Neural cell (in vitro differentiated cells): ENCODE results near the gene NIP7.

Experiments
- CTCF ChIP-seq: fragments of 450-650 bp; IDR thresholded peaks from 2 replicates; pipeline ENCODE4 v1.5.1; 2014; ENCODE audit warnings: antibody characterized with exemption, mild to moderate bottlenecking, moderate library complexity; ENCODE audit not compliant: poor library complexity, severe bottlenecking
- EP300 ChIP-seq: fragments of 450-650 bp; conservative IDR thresholded peaks from 2 replicates; pipeline ENCODE4 v1.6.1; 2014; ENCODE audit warnings: antibody characterized with exemption, mild to moderate bottlenecking, moderate library complexity; ENCODE audit not compliant: poor library complexity, severe bottlenecking
- EZH2 ChIP-seq: fragments of 200-600, 300-800 bp; shearing (Covaris generic), sonication (generic); IDR thresholded peaks from 2 replicates; pipeline ENCODE4 v1.6.1; 2014; ENCODE audit warnings: antibody characterized with exemption, low read length, borderline replicate concordance, mild to moderate bottlenecking; ENCODE audit not compliant: insufficient read depth, poor library complexity, severe bottlenecking
- POLR2AphosphoS5 ChIP-seq: IDR thresholded peaks from 2 replicates; pipeline ENCODE4 v1.6.1; 2012
- REST ChIP-seq: IDR thresholded peaks from 2 replicates; pipeline ENCODE4 v1.6.1; 2012; ENCODE audit warnings: borderline replicate concordance
- SMC3 ChIP-seq: fragments of 450-650 bp; conservative IDR thresholded peaks from 2 replicates; pipeline ENCODE4 v1.6.1; 2014; ENCODE audit warnings: antibody characterized with exemption, mild to moderate bottlenecking, moderate library complexity; ENCODE audit not compliant: poor library complexity
- TAF1 ChIP-seq: IDR thresholded peaks from 2 replicates; pipeline ENCODE4 v1.6.1; 2012; ENCODE audit warnings: low read depth

- TF ChIP-seq CTCF (no peak), SMC3 (no peak), POLR2AphosphoS5 (no peak), EZH2 (no peak), EP300 (no peak), REST (no peak), TAF1 (no peak)
Observed at GRCh38 chr16:69302301-69302700, 37.3 kb upstream of the NIP7 start.
